Stimulated activated CD4-positive, alpha-beta T cell treated with anti-CD3 and anti-CD28 coated beads, Interleukin-1b, Interleukin-23, amount 100 ng/mL, for 48 hours (primary cell): ENCODE measurements around the gene ALPL.

ENCODE experiments used
- DNase-seq: peaks from one replicate; pipeline ENCODE4 v3.0.0-alpha.2; 2020

Gene ALPL

GRCh38 chr1:21621761-21622436, 112.7 kb downstream of the ALPL start:
- no peak for DNase-seq

GRCh38 chr1:21622466-21623315, 113.5 kb downstream of the ALPL start:
- DNase-seq: peak; percentile 31

GRCh38 chr1:21623410-21623961, 114.3 kb downstream of the ALPL start:
- no peak for DNase-seq

- DNase-seq: no peak
Measured at GRCh38 chr1:21624571-21625389, 115.6 kb downstream of the ALPL start.

GRCh38 chr1:21625390-21626190, 116.4 kb downstream of the ALPL start:
- no peak for DNase-seq

GRCh38 chr1:21626921-21627339, 117.7 kb downstream of the ALPL start:
- no peak for DNase-seq
